Inflammatory macrophage treated with lipopolysaccharide for 1 hour (primary cell): Measurements from ENCODE around the gene SOCS6.

ENCODE experiments used
- DNase-seq, 2 donors: peaks; one replicate each; pipeline ENCODE4 v3.0.0-alpha.2; 2020 to 2022

The SOCS6 gene

GRCh38 chr18:70289351-70290312 lies 787 bp downstream of the SOCS6 start:
- DNase-seq = peak in 1 of 2 donors; percentile 16

- no peak for DNase-seq
Observed at GRCh38 chr18:70290482-70291294, 1.8 kb downstream of the SOCS6 start.

GRCh38 chr18:70291295-70291574 lies 2.4 kb downstream of the SOCS6 start:
- DNase-seq = no peak

- DNase-seq = peak; percentile 32 to 33
Observed at GRCh38 chr18:70292628-70293027, 3.8 kb downstream of the SOCS6 start.

GRCh38 chr18:70293166-70293565 lies 4.3 kb downstream of the SOCS6 start:
- DNase-seq = peak; percentile 25 to 27

GRCh38 chr18:70294471-70295191 lies 5.8 kb downstream of the SOCS6 start:
- no peak for DNase-seq

GRCh38 chr18:70295192-70296188 lies 6.6 kb downstream of the SOCS6 start:
- DNase-seq = peak; percentile 58 to 60

GRCh38 chr18:70296289-70296688 lies 7.4 kb downstream of the SOCS6 start:
- no peak for DNase-seq

GRCh38 chr18:70296781-70297180 lies 7.9 kb downstream of the SOCS6 start:
- no peak for DNase-seq

GRCh38 chr18:70299393-70299792 lies 10.5 kb downstream of the SOCS6 start:
- DNase-seq = no peak

GRCh38 chr18:70301667-70302066 lies 12.8 kb downstream of the SOCS6 start:
- no peak for DNase-seq

GRCh38 chr18:70308555-70309294 lies 19.9 kb downstream of the SOCS6 start:
- DNase-seq = no peak

GRCh38 chr18:70310560-70311320 lies 21.9 kb downstream of the SOCS6 start:
- no peak for DNase-seq

- peak in 1 of 2 donors; percentile 25 for DNase-seq
Observed at GRCh38 chr18:70311726-70312125, 22.9 kb downstream of the SOCS6 start.

GRCh38 chr18:70313640-70314039 lies 24.8 kb downstream of the SOCS6 start:
- no peak for DNase-seq

GRCh38 chr18:70314151-70314782 lies 25.4 kb downstream of the SOCS6 start:
- peak; percentile 58 to 60 for DNase-seq

GRCh38 chr18:70319187-70319586 lies 30.3 kb downstream of the SOCS6 start:
- DNase-seq = no peak

- no peak for DNase-seq
Observed at GRCh38 chr18:70321616-70322015, 32.8 kb downstream of the SOCS6 start.

GRCh38 chr18:70322385-70322784 lies 33.5 kb downstream of the SOCS6 start:
- no peak for DNase-seq

- no peak for DNase-seq
Observed at GRCh38 chr18:70322928-70323327, 34.1 kb downstream of the SOCS6 start.
